ENCODE results near the gene CRHR1. TPM values are rescaled to one million over a fixed set of nuclear protein-coding genes. Genes with fewer than 3 reads are reported as not detected.
"Not testable (repeated sequence)": the region's sequence is repeated elsewhere in the genome, so short reads cannot be mapped to it uniquely, and the experiment has no call there.

Gene CRHR1
- under 1 TPM in 2 of 3 donors, not detected in 1; 0.19 to 0.98 TPM for polyA plus RNA-seq (ENCODE audit: insufficient read length in 3 of 3)

- DNase-seq (ENCODE audit: low read depth in 3 of 3, low spot score in 2 of 3): no peak
These were observed at the start of gene CRHR1 for GRCh38 chr17:45784293-45784740. Gene CRHR1 (plus strand): TSS chr17:45784320. CDS start chr17:45784545, 225 bp downstream.

- no peak for DNase-seq (ENCODE audit: low read depth in 3 of 3, low spot score in 2 of 3)
These were observed 49.5 kb upstream of the CRHR1 start for GRCh38 chr17:45734598-45734997.

GRCh38 chr17:45735488-45735887, 48.6 kb upstream of the CRHR1 start:
- no peak for DNase-seq (ENCODE audit: low read depth in 3 of 3, low spot score in 2 of 3)

GRCh38 chr17:45739786-45740185, 44.3 kb upstream of the CRHR1 start:
- no peak for DNase-seq (ENCODE audit: low read depth in 3 of 3, low spot score in 2 of 3)

- no peak for DNase-seq (ENCODE audit: low read depth in 3 of 3, low spot score in 2 of 3)
These were observed 43.4 kb upstream of the CRHR1 start for GRCh38 chr17:45740553-45741330.

- DNase-seq (ENCODE audit: low read depth in 3 of 3, low spot score in 2 of 3): no peak
These were observed 41.9 kb upstream of the CRHR1 start for GRCh38 chr17:45742251-45742650.

- DNase-seq (ENCODE audit: low read depth in 3 of 3, low spot score in 2 of 3): no peak
These were observed 40.3 kb upstream of the CRHR1 start for GRCh38 chr17:45743626-45744326.

GRCh38 chr17:45744826-45745225, 39.3 kb upstream of the CRHR1 start:
- not testable (repeated sequence) for DNase-seq (ENCODE audit: low read depth in 3 of 3, low spot score in 2 of 3)

- no peak for DNase-seq (ENCODE audit: low read depth in 3 of 3, low spot score in 2 of 3)
These were observed 38.3 kb upstream of the CRHR1 start for GRCh38 chr17:45745601-45746494.

GRCh38 chr17:45747911-45748310, 36.2 kb upstream of the CRHR1 start:
- DNase-seq (ENCODE audit: low read depth in 3 of 3, low spot score in 2 of 3): no peak

GRCh38 chr17:45748731-45749310, 35.3 kb upstream of the CRHR1 start:
- DNase-seq (ENCODE audit: low read depth in 3 of 3, low spot score in 2 of 3): no peak

- no peak for DNase-seq (ENCODE audit: low read depth in 3 of 3, low spot score in 2 of 3)
These were observed 34.2 kb upstream of the CRHR1 start for GRCh38 chr17:45749831-45750335.

GRCh38 chr17:45750779-45751440, 33.2 kb upstream of the CRHR1 start:
- no peak for DNase-seq (ENCODE audit: low read depth in 3 of 3, low spot score in 2 of 3)

- DNase-seq (ENCODE audit: low read depth in 3 of 3, low spot score in 2 of 3): no peak
These were observed 32.7 kb upstream of the CRHR1 start for GRCh38 chr17:45751466-45751865.

GRCh38 chr17:45752246-45752645, 31.9 kb upstream of the CRHR1 start:
- DNase-seq (ENCODE audit: low read depth in 3 of 3, low spot score in 2 of 3): no peak

- no peak for DNase-seq (ENCODE audit: low read depth in 3 of 3, low spot score in 2 of 3)
These were observed 30.4 kb upstream of the CRHR1 start for GRCh38 chr17:45753645-45754225.

- DNase-seq (ENCODE audit: low read depth in 3 of 3, low spot score in 2 of 3): no peak
These were observed 29.1 kb upstream of the CRHR1 start for GRCh38 chr17:45755050-45755449.

- DNase-seq (ENCODE audit: low read depth in 3 of 3, low spot score in 2 of 3): no peak
These were observed 27.7 kb upstream of the CRHR1 start for GRCh38 chr17:45756266-45756991.

All from right renal cortex interstitium (tissue), 3 donors.